ENCODE results near the gene ZBTB49.

ZBTB49 gene

GRCh38 chr4:4328206-4328605 lies 38.2 kb downstream of the ZBTB49 start:
- TF ChIP-seq SIN3A (IDR thresholded peaks at IDR 0.05; ENCODE audit: borderline replicate concordance, insufficient read depth, low read length) (no peak), REST (IDR thresholded peaks at IDR 0.05; ENCODE audit: insufficient read depth in 1 of 2, low read depth in 2 of 2, low read length in 2 of 2) (no peak), TAF1 (IDR thresholded peaks at IDR 0.05; ENCODE audit: borderline replicate concordance, insufficient read depth, low read length) (no peak), FOXP2 (optimal IDR thresholded peaks at IDR 0.05; ENCODE audit: borderline replicate concordance, extremely low read depth, extremely low read length, insufficient read depth) (no peak), POLR2AphosphoS5 (IDR thresholded peaks at IDR 0.05; ENCODE audit: low read depth, low read length) (no peak)

- TF ChIP-seq TAF1 (IDR thresholded peaks at IDR 0.05; ENCODE audit: borderline replicate concordance, insufficient read depth, low read length) (no peak), SIN3A (IDR thresholded peaks at IDR 0.05; ENCODE audit: borderline replicate concordance, insufficient read depth, low read length) (no peak), POLR2AphosphoS5 (IDR thresholded peaks at IDR 0.05; ENCODE audit: low read depth, low read length) (no peak), REST (IDR thresholded peaks at IDR 0.05; ENCODE audit: insufficient read depth in 1 of 2, low read depth in 2 of 2, low read length in 2 of 2) (no peak), FOXP2 (optimal IDR thresholded peaks at IDR 0.05; ENCODE audit: borderline replicate concordance, extremely low read depth, extremely low read length, insufficient read depth) (no peak)
These were observed 38.8 kb downstream of the ZBTB49 start for GRCh38 chr4:4328840-4329239.

GRCh38 chr4:4329496-4329895 lies 39.4 kb downstream of the ZBTB49 start:
- TF ChIP-seq POLR2AphosphoS5 (IDR thresholded peaks at IDR 0.05; ENCODE audit: low read depth, low read length) = no peak
- TF ChIP-seq FOXP2 (optimal IDR thresholded peaks at IDR 0.05; ENCODE audit: borderline replicate concordance, extremely low read depth, extremely low read length, insufficient read depth) = no peak
- no peak for TF ChIP-seq SIN3A (IDR thresholded peaks at IDR 0.05; ENCODE audit: borderline replicate concordance, insufficient read depth, low read length)

- TF ChIP-seq FOXP2 (optimal IDR thresholded peaks at IDR 0.05; ENCODE audit: borderline replicate concordance, extremely low read depth, extremely low read length, insufficient read depth) (no peak), POLR2AphosphoS5 (IDR thresholded peaks at IDR 0.05; ENCODE audit: low read depth, low read length) (no peak), SIN3A (IDR thresholded peaks at IDR 0.05; ENCODE audit: borderline replicate concordance, insufficient read depth, low read length) (no peak), TAF1 (IDR thresholded peaks at IDR 0.05; ENCODE audit: borderline replicate concordance, insufficient read depth, low read length) (no peak), REST (IDR thresholded peaks at IDR 0.05; ENCODE audit: insufficient read depth in 1 of 2, low read depth in 2 of 2, low read length in 2 of 2) (no peak)
These were observed 40.7 kb downstream of the ZBTB49 start for GRCh38 chr4:4330794-4331193.

- TF ChIP-seq POLR2AphosphoS5 (IDR thresholded peaks at IDR 0.05; ENCODE audit: low read depth, low read length) (no peak), REST (IDR thresholded peaks at IDR 0.05; ENCODE audit: insufficient read depth in 1 of 2, low read depth in 2 of 2, low read length in 2 of 2) (no peak), FOXP2 (optimal IDR thresholded peaks at IDR 0.05; ENCODE audit: borderline replicate concordance, extremely low read depth, extremely low read length, insufficient read depth) (no peak), TAF1 (IDR thresholded peaks at IDR 0.05; ENCODE audit: borderline replicate concordance, insufficient read depth, low read length) (no peak), SIN3A (IDR thresholded peaks at IDR 0.05; ENCODE audit: borderline replicate concordance, insufficient read depth, low read length) (no peak)
These were observed 42.5 kb downstream of the ZBTB49 start for GRCh38 chr4:4332529-4332928.
